CD14-positive monocyte (primary cell): ENCODE measurements around the gene ACTN4. TPM values are rescaled to one million over a fixed set of nuclear protein-coding genes. Genes with fewer than 3 reads are reported as not detected.

Source experiments
- DNase-seq, 3 donors: peaks; one replicate each; pipeline ENCODE4 v3.0.0-alpha.2; 2011 to 2022
- H2AFZ ChIP-seq: 2 replicates; pipeline ENCODE4 v1.6.0; 2012; ENCODE audit warnings: mild to moderate bottlenecking, low read depth, low read length, inconsistent platforms; ENCODE audit not compliant: insufficient read depth, poor library complexity, severe bottlenecking
- H3K27ac ChIP-seq, 2 donors: 1 replicate in 1 of 2; 2 replicates in 1 of 2; pipeline ENCODE4 v1.5.1; 2012 to 2013; ENCODE audit warnings: low read length in 2 of 2, control low read depth in 1 of 2, inconsistent platforms in 1 of 2, low read depth in 1 of 2, mild to moderate bottlenecking in 1 of 2
- H3K27me3 ChIP-seq, 2 donors: one replicate each; pipeline versions ENCODE4 v1.6.0 to v1.6.1; 2011 to 2013; ENCODE audit warnings: low read length in 2 of 2; ENCODE audit not compliant: control insufficient read depth in 2 of 2, insufficient read depth in 2 of 2
- H3K36me3 ChIP-seq, 2 donors: replicated peaks in 1 of 2; 1 replicate in 1 of 2; 2 replicates in 1 of 2; pipeline versions ENCODE4 v1.5.1 to v1.6.1; 2012 to 2013; ENCODE audit warnings: low read length in 2 of 2, control low read depth in 1 of 2, inconsistent platforms in 1 of 2, mild to moderate bottlenecking in 1 of 2; ENCODE audit not compliant: insufficient read depth in 2 of 2, control insufficient read depth in 1 of 2
- H3K4me1 ChIP-seq, 2 donors: 1 replicate in 1 of 2; 2 replicates in 1 of 2; pipeline versions ENCODE4 v1.5.1 to v1.6.1; 2012 to 2013; ENCODE audit warnings: low read length in 2 of 2, control low read depth in 1 of 2, inconsistent platforms in 1 of 2, mild to moderate bottlenecking in 1 of 2, moderate library complexity in 1 of 2; ENCODE audit not compliant: insufficient read depth in 2 of 2, control insufficient read depth in 1 of 2
- H3K4me2 ChIP-seq: replicated peaks from 2 replicates; pipeline ENCODE3; 2012; ENCODE audit warnings: low read length, moderate library complexity, mild to moderate bottlenecking; ENCODE audit not compliant: poor library complexity, severe bottlenecking; ENCODE audit errors: extremely low read depth
- H3K4me3 ChIP-seq, 3 experiments: fragments of 200-600 bp in 1 of 3; sonication (generic) in 1 of 3; replicated peaks in 1 of 3; 1 replicate in 2 of 3; 2 replicates in 1 of 3; pipeline ENCODE4 v1.5.1; 2011 to 2013; ENCODE audit warnings: low read length in 3 of 3, mild to moderate bottlenecking in 3 of 3, control low read depth in 2 of 3, low read depth in 2 of 3, inconsistent platforms in 1 of 3, moderate library complexity in 1 of 3
- H3K79me2 ChIP-seq: 2 replicates; pipeline ENCODE4 v1.6.0; 2012; ENCODE audit warnings: mild to moderate bottlenecking, control low read depth, inconsistent platforms, low read length, moderate library complexity; ENCODE audit not compliant: insufficient read depth
- H3K9ac ChIP-seq: 2 replicates; pipeline ENCODE4 v1.6.0; 2017; ENCODE audit warnings: low read length, mild to moderate bottlenecking; ENCODE audit not compliant: insufficient read depth, poor library complexity, severe bottlenecking
- H3K9me3 ChIP-seq, 2 donors: replicated peaks in 1 of 2; 1 replicate in 1 of 2; 2 replicates in 1 of 2; pipeline versions ENCODE4 v1.5.1 to v1.6.1; 2012 to 2013; ENCODE audit warnings: low read length in 2 of 2, control low read depth in 1 of 2; ENCODE audit not compliant: control insufficient read depth in 1 of 2, insufficient read depth in 1 of 2
- H4K20me1 ChIP-seq: 2 replicates; pipeline ENCODE4 v1.6.0; 2012; ENCODE audit warnings: mild to moderate bottlenecking, low read length, control low read depth, moderate library complexity; ENCODE audit not compliant: insufficient read depth
- H3K27ac Mint-ChIP-seq, 7 donors: one replicate each; pipeline ENCODE4 v1.8.0; 2020; ENCODE audit warnings: mild to moderate bottlenecking in 7 of 7, mixed read lengths in 7 of 7, moderate library complexity in 6 of 7, inconsistent platforms in 2 of 7
- H3K27me3 Mint-ChIP-seq, 3 donors: one replicate each; pipeline ENCODE4 v1.8.0; 2021 to 2022; ENCODE audit warnings: low read depth in 3 of 3, mild to moderate bottlenecking in 3 of 3, mixed read lengths in 3 of 3, moderate library complexity in 3 of 3, inconsistent platforms in 1 of 3
- H3K36me3 Mint-ChIP-seq, 2 donors: one replicate each; pipeline ENCODE4 v1.8.0; 2020; ENCODE audit warnings: mixed read lengths in 2 of 2, inconsistent platforms in 1 of 2, mild to moderate bottlenecking in 1 of 2
- H3K4me1 Mint-ChIP-seq: one replicate; pipeline ENCODE4 v1.8.0; 2020; ENCODE audit warnings: mild to moderate bottlenecking, mixed read lengths
- H3K4me3 Mint-ChIP-seq, 2 donors: one replicate each; pipeline ENCODE4 v1.8.0; 2020; ENCODE audit warnings: mild to moderate bottlenecking in 2 of 2, mixed read lengths in 2 of 2, moderate library complexity in 1 of 2
- H3K9me3 Mint-ChIP-seq, 7 donors: one replicate each; pipeline ENCODE4 v1.8.0; 2020 to 2022; ENCODE audit warnings: mixed read lengths in 7 of 7, mild to moderate bottlenecking in 6 of 7, moderate library complexity in 6 of 7, inconsistent platforms in 2 of 7
- WGBS: methylation state at CpG from one replicate; pipeline ENCODE4 v1.1.5; 2013; ENCODE audit warnings: missing lambda C conversion rate; ENCODE audit not compliant: insufficient coverage; 5-methylcytosine and 5-hydroxymethylcytosine counted together
- intact Hi-C, 2 donors: fragments of 100-400 bp; cut with micrococcal nuclease; formaldehyde crosslinking; loops; one replicate each; pipeline versions ENCODE4 v1.15.0 to v1.15.1; 2023
- polyA plus RNA-seq, 3 donors: library from polyadenylated mRNA; depleted of rRNA in 1 of 3; unstranded in 2 of 3; stranded (reverse) in 1 of 3; fragments of 300-500 nt in 2 of 3; fragments of >200 nt in 1 of 3; fragmentation: Illumina TruSeq in 2 of 3; gene quantifications; 1 replicate in 2 of 3; 2 replicates in 1 of 3; pipeline ENCODE4 v1.2.3, GENCODE V29; 2012 to 2021
- TF ChIP-seq, protein P1 (sequence below): fragments of 200-600 bp; IDR thresholded peaks from one replicate; pipeline ENCODE4 v1.8.0; 2022; ENCODE audit warnings: antibody characterized with exemption, mild to moderate bottlenecking

ACTN4 gene
- polyA plus RNA-seq, 3 donors = 8.4 to 177 (median 16.0) TPM

DNA sequence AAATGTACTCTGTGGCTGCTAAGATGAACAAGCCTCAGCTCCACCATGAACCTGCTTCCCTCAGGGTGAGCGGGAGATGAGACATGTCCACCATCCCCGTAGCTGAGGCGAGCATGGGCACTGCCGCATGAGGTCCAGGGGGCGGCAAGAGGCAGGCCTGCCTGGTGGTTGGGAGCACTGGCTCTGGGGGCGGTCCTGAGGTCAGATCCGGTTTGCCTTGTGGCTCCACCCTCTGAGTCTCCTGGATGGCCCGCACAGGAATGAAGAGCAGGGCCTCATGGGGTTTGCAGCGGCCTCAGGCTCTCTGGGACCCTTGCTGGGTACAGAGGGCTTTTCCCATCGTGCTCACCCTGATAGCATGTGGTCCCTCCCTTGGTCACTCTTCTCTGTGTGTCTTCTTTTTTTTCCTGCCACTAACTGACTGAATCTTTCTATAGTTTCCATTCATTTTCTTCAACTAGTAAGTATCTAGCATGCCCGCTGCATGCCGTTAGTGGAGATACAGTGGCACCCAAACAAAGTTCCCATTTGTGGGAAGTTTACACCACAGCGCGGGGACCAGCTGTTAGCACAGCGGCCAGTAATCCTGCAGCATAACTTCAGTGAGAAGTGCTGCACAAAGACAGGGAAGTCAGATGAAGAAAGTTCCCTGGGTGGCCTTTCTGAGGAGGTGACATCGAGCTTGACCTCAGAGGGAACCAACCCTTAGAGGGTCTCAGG, 59.5 kb downstream of the ACTN4 start:
- Mint-ChIP-seq H3K36me3 (peaks cover 90 to 99% of the 10 kb centered on the region in 2 donors), H3K4me1 (no peaks in the 10 kb centered on the region), H3K9me3 (peaks cover 0 to 3% (median 0%) of the 10 kb centered on the region in 7 donors), H3K4me3 (no peak overlapping the region), H3K27ac (peak overlapping the region in 4 of 7 donors; percentile 47 to 69 (median 50)), H3K27me3 (no peaks in the 10 kb centered on the region)
- no peak overlapping the region for H3K4me3 ChIP-seq
- 89% methylated on average over 15 of the region's 16 CpGs for WGBS
- H3K4me1 ChIP-seq = no peaks in the 10 kb centered on the region
- TF ChIP-seq, protein P1, sequence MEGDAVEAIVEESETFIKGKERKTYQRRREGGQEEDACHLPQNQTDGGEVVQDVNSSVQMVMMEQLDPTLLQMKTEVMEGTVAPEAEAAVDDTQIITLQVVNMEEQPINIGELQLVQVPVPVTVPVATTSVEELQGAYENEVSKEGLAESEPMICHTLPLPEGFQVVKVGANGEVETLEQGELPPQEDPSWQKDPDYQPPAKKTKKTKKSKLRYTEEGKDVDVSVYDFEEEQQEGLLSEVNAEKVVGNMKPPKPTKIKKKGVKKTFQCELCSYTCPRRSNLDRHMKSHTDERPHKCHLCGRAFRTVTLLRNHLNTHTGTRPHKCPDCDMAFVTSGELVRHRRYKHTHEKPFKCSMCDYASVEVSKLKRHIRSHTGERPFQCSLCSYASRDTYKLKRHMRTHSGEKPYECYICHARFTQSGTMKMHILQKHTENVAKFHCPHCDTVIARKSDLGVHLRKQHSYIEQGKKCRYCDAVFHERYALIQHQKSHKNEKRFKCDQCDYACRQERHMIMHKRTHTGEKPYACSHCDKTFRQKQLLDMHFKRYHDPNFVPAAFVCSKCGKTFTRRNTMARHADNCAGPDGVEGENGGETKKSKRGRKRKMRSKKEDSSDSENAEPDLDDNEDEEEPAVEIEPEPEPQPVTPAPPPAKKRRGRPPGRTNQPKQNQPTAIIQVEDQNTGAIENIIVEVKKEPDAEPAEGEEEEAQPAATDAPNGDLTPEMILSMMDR = no peak
- H2AFZ ChIP-seq = no peak overlapping the region
- intact Hi-C loops = no loop called here
- H3K27ac ChIP-seq = peak overlapping the region in 1 of 2 donors; percentile 47
- H3K4me2 ChIP-seq = no peak overlapping the region
- H3K27me3 ChIP-seq = no peaks in the 10 kb centered on the region
- H3K36me3 ChIP-seq = peaks cover 99 to 100% of the 10 kb centered on the region in 2 donors
- H3K79me2 ChIP-seq = peaks cover 27% of the 10 kb centered on the region
- H3K9ac ChIP-seq = no peak overlapping the region
- DNase-seq = no peak
- no peaks in the 10 kb centered on the region for H3K9me3 ChIP-seq
- H4K20me1 ChIP-seq = peaks cover 28% of the 10 kb centered on the region

DNA sequence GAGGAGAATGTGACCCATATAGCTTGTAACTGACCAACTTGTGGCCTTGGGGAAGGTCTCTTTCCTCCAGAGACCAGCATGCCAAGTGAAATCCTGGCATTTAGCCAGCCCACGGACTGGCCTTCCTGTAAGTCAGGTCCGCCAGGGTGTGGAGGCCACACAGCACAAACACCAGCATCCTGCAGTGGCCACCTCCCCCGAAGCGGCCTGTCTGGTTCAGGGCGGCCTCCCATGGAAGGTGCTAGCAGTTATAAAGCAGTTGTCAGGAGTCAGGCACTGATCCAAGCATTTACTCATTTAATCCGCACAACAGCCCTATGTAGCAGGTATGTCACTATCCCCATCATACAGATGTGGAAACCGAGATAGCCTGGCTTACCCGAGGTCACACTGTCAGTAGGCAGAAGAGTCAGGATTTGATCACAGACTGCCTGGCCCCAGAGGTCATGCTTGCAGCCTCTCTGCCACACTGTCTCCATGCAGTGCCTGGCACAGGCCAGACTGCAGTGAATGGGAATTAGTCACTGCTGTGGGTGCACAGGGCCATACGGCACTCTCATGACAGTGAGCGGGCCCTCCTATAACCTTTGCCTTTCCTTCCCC, 60.2 kb downstream of the ACTN4 start:
- no peaks in the 10 kb centered on the region for H3K9me3 ChIP-seq
- TF ChIP-seq, protein P1 = no peak
- Mint-ChIP-seq H3K9me3 (peaks cover 0 to 3% (median 0%) of the 10 kb centered on the region in 7 donors), H3K27ac (peak overlapping the region in 2 of 7 donors; percentile 15 to 76), H3K4me3 (no peak overlapping the region), H3K4me1 (no peaks in the 10 kb centered on the region), H3K27me3 (no peaks in the 10 kb centered on the region), H3K36me3 (peaks cover 86 to 98% of the 10 kb centered on the region in 2 donors)
- H4K20me1 ChIP-seq = peaks cover 21% of the 10 kb centered on the region
- peaks cover 98 to 100% of the 10 kb centered on the region in 2 donors for H3K36me3 ChIP-seq
- H3K27ac ChIP-seq = peak overlapping the region in 1 of 2 donors; percentile 47
- 82% methylated on average over 3 of the region's 10 CpGs for WGBS
- H3K9ac ChIP-seq = no peak overlapping the region
- DNase-seq = no peak
- no peak overlapping the region for H3K4me3 ChIP-seq
- no peak overlapping the region for H2AFZ ChIP-seq
- no peak overlapping the region for H3K4me2 ChIP-seq
- peaks cover 22% of the 10 kb centered on the region for H3K79me2 ChIP-seq
- intact Hi-C loops = no loop called here
- H3K27me3 ChIP-seq = no peaks in the 10 kb centered on the region
- no peaks in the 10 kb centered on the region for H3K4me1 ChIP-seq
